GM19463 (cell line): ENCODE data around the gene PCDHGA8.
"Not testable (repeated sequence)": the region's sequence is repeated elsewhere in the genome, so short reads cannot be mapped to it uniquely, and the experiment has no call there.

Source experiments
- ATAC-seq: cut with Tn5 transposase; IDR thresholded peaks from one replicate; pipeline ENCODE4 v1.9.1; 2021; ENCODE audit warnings: mild to moderate bottlenecking, moderate library complexity; ENCODE audit not compliant: unreplicated experiment

The PCDHGA8 gene

DNA sequence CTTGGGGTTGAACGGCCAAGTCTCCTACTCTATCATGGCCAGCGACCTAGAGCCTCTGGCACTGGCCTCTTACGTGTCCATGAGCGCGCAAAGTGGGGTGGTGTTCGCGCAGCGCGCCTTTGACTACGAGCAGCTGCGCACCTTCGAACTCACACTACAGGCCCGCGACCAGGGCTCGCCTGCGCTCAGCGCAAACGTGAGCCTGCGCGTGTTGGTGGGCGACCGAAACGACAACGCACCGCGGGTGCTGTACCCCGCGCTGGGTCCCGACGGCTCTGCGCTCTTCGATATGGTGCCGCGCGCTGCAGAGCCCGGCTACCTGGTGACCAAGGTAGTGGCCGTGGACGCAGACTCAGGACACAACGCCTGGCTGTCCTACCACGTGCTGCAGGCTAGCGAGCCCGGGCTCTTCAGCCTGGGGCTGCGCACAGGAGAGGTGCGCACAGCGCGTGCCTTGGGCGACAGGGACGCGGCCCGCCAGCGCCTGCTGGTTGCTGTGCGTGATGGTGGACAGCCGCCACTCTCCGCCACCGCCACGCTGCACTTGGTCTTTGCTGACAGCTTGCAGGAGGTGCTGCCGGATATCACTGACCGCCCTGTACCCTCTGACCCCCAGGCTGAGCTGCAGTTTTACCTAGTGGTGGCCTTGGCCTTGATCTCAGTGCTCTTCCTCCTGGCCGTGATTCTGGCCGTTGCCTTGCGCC, 7.3 kb downstream of the PCDHGA8 start:
- ATAC-seq: no peak

- ATAC-seq: no peak
Measured at GRCh38 chr5:141402553-141403243, 10.3 kb downstream of the PCDHGA8 start, which contains the start of gene PCDHGA9. TSS of gene PCDHGA9 (plus strand) at chr5:141402778. CDS start at chr5:141402953, 175 bp downstream.

- no peak for ATAC-seq
Measured at GRCh38 chr5:141403387-141403786, 11.0 kb downstream of the PCDHGA8 start.

- peak; percentile 85 for ATAC-seq
Measured at GRCh38 chr5:141407790-141408505, 15.5 kb downstream of the PCDHGA8 start, which contains the start of gene PCDHGB6. TSS of gene PCDHGB6 (plus strand) at chr5:141408021. CDS start at chr5:141408203, 182 bp downstream.

GRCh38 chr5:141409598-141410306, 17.3 kb downstream of the PCDHGA8 start:
- ATAC-seq: no peak

- no peak for ATAC-seq
Measured at GRCh38 chr5:141411575-141411974, 19.1 kb downstream of the PCDHGA8 start.

- ATAC-seq: peak; percentile 71
Measured at GRCh38 chr5:141412854-141413539, 20.6 kb downstream of the PCDHGA8 start, which contains the start of gene PCDHGA10. TSS of gene PCDHGA10 (plus strand) at chr5:141412987. CDS start at chr5:141413176, 189 bp downstream.

DNA sequence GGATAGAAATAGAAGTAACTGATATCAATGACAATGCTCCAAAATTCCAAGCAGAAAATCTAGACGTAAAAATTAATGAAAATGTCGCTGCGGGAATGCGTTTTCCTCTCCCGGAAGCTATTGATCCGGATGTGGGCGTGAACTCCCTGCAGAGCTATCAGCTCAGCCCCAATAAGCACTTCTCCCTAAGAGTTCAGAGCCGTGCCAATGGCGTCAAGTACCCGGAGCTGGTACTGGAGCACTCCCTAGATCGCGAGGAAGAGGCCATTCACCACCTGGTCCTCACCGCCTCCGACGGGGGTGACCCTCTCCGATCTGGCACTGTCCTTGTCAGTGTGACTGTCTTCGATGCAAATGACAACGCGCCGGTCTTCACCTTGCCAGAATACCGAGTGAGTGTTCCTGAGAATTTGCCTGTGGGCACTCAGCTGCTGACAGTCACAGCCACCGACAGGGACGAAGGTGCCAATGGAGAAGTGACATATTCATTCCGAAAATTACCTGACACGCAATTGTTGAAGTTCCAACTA, 21.2 kb downstream of the PCDHGA8 start:
- ATAC-seq: no peak

- ATAC-seq: not testable (repeated sequence)
Measured at GRCh38 chr5:141414548-141415274, 22.3 kb downstream of the PCDHGA8 start.

- ATAC-seq: not testable (repeated sequence)
Measured at GRCh38 chr5:141415275-141415618, 22.8 kb downstream of the PCDHGA8 start.

DNA sequence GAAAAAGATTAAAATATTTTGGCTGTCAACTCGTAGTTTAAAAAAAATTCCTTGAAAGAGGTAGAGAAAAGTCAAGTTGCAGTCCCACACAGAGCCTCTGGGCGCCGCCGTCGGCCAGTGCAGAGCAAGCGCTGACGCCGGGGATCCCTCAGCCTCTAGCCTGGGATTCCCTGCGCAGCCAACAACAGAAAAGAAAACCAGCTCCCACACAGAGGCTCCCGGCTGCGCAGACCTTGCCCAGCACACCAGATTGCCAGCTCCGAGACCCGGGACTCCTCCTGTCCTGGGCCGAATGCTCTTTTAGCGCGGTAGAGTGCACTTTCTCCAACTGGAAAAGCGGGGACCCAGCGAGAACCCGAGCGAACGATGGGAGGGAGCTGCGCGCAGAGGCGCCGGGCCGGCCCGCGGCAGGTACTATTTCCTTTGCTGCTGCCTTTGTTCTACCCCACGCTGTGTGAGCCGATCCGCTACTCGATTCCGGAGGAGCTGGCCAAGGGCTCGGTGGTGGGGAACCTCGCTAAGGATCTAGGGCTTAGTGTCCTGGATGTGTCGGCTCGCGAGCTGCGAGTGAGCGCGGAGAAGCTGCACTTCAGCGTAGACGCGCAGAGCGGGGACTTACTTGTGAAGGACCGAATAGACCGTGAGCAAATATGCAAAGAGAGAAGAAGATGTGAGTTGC, 25.2 kb downstream of the PCDHGA8 start, which contains the start of gene PCDHGB7:
TSS of gene PCDHGB7 (plus strand) at position 184 of the 679 bp plus-strand sequence. CDS start at position 367, 183 bp downstream.
- ATAC-seq: peak; percentile 67

DNA sequence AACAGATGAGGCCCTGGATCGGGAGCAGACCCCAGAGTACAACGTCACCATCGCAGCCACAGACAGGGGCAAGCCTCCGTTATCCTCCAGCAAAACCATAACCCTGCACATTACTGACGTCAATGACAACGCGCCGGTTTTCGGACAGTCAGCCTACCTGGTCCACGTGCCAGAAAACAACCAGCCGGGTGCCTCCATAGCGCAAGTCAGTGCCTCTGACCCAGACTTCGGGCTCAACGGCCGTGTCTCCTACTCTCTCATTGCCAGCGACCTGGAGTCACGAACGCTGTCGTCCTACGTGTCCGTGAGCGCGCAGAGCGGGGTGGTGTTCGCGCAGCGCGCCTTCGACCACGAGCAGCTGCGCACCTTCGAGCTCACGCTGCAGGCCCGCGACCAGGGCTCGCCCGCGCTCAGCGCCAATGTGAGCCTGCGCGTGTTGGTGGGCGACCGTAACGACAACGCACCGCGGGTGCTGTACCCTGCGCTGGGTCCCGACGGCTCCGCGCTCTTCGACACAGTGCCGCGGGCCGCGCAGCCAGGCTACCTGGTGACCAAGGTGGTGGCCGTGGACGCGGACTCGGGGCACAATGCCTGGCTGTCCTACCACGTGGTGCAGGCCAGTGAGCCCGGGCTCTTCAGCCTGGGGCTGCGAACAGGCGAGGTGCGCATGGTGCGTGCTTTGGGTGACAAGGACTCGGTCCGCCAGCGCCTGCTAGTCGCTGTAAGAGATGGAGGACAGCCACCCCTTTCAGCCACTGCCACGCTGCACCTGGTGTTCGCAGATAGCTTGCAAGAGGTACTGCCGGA, 26.8 kb downstream of the PCDHGA8 start:
- no peak for ATAC-seq

DNA sequence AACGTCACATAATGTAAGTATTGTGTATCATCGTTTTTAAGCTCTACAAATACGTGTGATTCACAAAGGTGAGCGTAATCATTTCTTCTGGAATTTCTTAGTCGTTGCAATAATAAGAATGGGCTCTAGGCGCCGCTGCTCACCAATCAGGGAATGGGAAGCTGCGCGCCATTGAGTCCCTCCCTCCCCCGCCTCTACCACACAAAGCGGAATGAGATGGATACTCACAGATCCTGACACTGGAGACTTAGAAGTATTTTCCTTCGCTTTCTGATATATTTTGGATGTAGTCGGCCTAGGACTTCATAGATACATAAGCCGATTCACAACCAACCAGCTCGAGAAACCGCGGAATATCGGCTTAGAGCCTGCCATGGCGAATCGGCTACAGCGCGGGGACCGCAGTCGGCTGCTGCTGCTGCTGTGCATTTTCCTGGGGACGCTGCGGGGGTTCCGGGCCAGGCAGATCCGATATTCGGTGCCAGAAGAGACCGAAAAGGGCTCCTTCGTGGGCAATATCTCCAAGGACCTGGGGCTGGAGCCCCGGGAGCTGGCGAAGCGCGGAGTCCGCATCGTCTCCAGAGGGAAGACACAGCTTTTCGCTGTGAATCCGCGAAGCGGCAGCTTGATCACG, 28.5 kb downstream of the PCDHGA8 start, which contains the start of gene PCDHGA11:
TSS of gene PCDHGA11 (plus strand) at position 197 of the 634 bp plus-strand sequence. CDS start at position 374, 177 bp downstream.
- peak; percentile 51 for ATAC-seq

- ATAC-seq: no peak
Measured at GRCh38 chr5:141421489-141421855, 29.0 kb downstream of the PCDHGA8 start.

GRCh38 chr5:141422742-141423291, 30.4 kb downstream of the PCDHGA8 start:
- no peak for ATAC-seq

DNA sequence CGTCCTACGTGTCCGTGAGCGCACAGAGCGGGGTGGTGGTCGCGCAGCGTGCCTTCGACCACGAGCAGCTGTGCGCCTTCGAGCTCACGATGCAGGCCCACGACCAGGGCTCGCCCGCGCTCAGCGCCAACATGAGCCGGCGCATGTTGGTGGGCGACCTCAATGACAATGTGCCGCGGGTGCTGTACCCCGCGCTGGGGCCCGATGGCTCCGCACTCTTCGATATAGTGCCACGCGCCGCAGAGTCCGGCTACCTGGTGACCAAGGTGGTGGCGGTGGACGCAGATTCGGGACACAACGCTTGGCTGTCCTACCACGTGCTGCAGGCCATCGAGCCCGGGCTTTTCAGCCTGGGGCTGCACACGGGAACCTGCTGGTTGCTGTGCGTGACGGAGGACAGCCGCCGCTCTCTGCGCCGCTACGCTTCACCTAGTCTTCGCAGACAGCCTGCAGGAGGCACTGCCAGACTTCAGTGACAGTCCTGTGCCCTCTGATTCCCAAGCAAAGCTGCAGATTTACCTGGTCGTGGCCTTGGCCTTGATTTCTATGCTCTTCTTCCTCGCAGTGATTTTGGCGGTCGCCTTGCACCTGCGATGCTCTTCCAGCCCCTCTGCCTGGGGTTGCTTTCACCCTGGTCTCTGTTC, 35.5 kb downstream of the PCDHGA8 start:
- ATAC-seq: no peak
